HFFc6 (cell line): ENCODE measurements around the gene MBD5. TPM values are rescaled to one million over a fixed set of nuclear protein-coding genes. Genes with fewer than 3 reads are reported as not detected.
A peak's percentile ranks its signal among the peaks of the same experiment; 100 is the strongest.

Source experiments
- DNase-seq: peaks from one replicate; pipeline ENCODE4 v3.0.0-alpha.2; 2018
- H3K27ac Mint-ChIP-seq: 2 replicates; pipeline ENCODE4 v1.8.0; 2020; ENCODE audit warnings: mild to moderate bottlenecking, mixed read lengths
- H3K27me3 Mint-ChIP-seq: 2 replicates; pipeline ENCODE4 v1.8.0; 2021; ENCODE audit warnings: mild to moderate bottlenecking, moderate library complexity, mixed read lengths; ENCODE audit not compliant: insufficient read depth
- H3K36me3 Mint-ChIP-seq: 2 replicates; pipeline ENCODE4 v1.8.0; 2021; ENCODE audit warnings: low read depth, mixed read lengths
- H3K4me1 Mint-ChIP-seq: 2 replicates; pipeline ENCODE4 v1.8.0; 2020; ENCODE audit warnings: low read depth, mixed read lengths
- H3K4me3 Mint-ChIP-seq: 2 replicates; pipeline ENCODE4 v1.8.0; 2020; ENCODE audit warnings: mild to moderate bottlenecking, moderate library complexity, mixed read lengths
- H3K9me3 Mint-ChIP-seq: 2 replicates; pipeline ENCODE4 v1.8.0; 2020; ENCODE audit warnings: mild to moderate bottlenecking, mixed read lengths
- total RNA-seq, 6 experiments: library from RNA; stranded (reverse); fragmentation: NEBNext Ultra II Directional; extraction: Animal tissue kit (Norgen Biotek cat#: 25700); gene quantifications; 2 replicates in 1 of 6; 3 replicates in 5 of 6; pipeline ENCODE4 v1.2.3, GENCODE V29; 2021
- TF ChIP-seq, protein P1 (sequence below): fragments of 200-600 bp; sonication (generic); IDR thresholded peaks from 2 replicates; pipeline ENCODE4 v1.5.0; 2021; ENCODE audit warnings: antibody characterized with exemption, mild to moderate bottlenecking

Gene MBD5
- total RNA-seq, 6 experiments from 2014 or later, result 29.1 to 41.0 (median 35.0) TPM

DNA sequence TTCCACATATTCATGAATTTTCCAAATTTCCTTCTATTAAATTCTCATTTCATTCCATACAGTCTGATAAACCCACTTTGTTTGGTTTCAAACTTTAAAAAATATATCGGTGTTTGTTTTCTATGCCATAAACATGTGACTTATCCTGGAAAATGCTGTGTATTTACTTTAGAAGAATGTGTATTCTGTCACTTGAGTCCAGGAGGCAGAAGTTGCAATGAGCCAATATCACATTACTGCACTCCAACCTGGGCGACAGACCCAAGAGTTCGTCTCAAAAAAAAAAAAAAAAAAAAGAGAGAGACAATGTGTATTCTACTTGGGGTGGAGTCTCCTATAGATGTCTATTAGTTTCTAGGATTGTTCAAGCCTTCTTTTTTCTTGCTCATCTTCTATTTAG is 31.8 kb downstream of the MBD5 start:
- H3K4me3 Mint-ChIP-seq, result no peak overlapping the region
- DNase-seq, result no peak
- peaks cover 4% of the 10 kb centered on the region; the same call in 1 of the 2 replicates for H3K9me3 Mint-ChIP-seq
- no peak overlapping the region for H3K27ac Mint-ChIP-seq
- no peaks in the 10 kb centered on the region for H3K27me3 Mint-ChIP-seq
- TF ChIP-seq, protein P1, sequence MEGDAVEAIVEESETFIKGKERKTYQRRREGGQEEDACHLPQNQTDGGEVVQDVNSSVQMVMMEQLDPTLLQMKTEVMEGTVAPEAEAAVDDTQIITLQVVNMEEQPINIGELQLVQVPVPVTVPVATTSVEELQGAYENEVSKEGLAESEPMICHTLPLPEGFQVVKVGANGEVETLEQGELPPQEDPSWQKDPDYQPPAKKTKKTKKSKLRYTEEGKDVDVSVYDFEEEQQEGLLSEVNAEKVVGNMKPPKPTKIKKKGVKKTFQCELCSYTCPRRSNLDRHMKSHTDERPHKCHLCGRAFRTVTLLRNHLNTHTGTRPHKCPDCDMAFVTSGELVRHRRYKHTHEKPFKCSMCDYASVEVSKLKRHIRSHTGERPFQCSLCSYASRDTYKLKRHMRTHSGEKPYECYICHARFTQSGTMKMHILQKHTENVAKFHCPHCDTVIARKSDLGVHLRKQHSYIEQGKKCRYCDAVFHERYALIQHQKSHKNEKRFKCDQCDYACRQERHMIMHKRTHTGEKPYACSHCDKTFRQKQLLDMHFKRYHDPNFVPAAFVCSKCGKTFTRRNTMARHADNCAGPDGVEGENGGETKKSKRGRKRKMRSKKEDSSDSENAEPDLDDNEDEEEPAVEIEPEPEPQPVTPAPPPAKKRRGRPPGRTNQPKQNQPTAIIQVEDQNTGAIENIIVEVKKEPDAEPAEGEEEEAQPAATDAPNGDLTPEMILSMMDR, result no peak
- H3K4me1 Mint-ChIP-seq, result peaks cover 24% of the 10 kb centered on the region
- H3K36me3 Mint-ChIP-seq, result peaks cover 6% of the 10 kb centered on the region; the same call in 1 of the 2 replicates

DNA sequence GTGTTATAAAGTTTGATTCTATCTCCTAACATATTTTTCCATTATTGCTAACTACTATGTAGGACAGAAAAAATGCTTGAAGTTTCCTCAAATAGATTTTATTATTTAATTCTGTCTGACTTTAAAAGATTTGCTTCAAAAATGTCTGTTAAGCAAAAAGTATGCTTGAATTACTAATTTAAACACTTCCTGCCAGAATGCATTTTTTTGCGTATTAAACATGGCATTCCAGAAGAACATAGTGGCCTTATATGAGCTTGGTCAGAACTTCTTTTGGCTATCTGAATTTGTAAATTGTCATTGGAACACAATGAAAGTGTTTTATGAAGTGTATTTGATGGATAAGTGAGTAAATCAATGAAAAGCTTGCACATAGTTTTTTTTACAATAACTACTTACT is 37.8 kb downstream of the MBD5 start:
- TF ChIP-seq, protein P1, result no peak
- no peaks in the 10 kb centered on the region; the same call in 1 of the 2 replicates for H3K36me3 Mint-ChIP-seq
- no peaks in the 10 kb centered on the region for H3K27me3 Mint-ChIP-seq
- peak; percentile 39 for DNase-seq
- H3K9me3 Mint-ChIP-seq, result no peaks in the 10 kb centered on the region
- H3K27ac Mint-ChIP-seq, result no peak overlapping the region
- H3K4me1 Mint-ChIP-seq, result peaks cover 29% of the 10 kb centered on the region
- 0 out of 2 replicates have a peak overlapping the region, but pooled peaks have one; percentile 16 for H3K4me3 Mint-ChIP-seq

DNA sequence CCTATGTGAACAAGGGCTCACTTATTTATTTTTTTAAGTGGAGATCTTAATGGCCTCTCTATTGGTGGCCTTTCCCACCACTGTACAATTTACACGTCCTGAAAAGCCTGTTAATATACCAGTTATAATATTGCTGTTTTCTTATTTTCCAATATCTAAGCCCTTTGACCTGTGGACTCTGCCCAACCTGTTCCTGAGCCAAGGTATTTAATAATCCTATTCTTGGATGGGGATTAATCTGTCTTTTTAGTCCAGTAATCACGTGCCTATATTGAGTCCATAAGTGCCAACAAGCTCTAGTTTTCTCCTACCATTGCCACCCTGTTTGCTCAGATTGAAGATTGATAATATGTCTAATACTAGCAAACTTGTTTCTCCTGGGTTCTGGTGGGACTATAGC is 42.7 kb downstream of the MBD5 start:
- TF ChIP-seq, protein P1, result no peak
- Mint-ChIP-seq H3K4me1 (peaks cover 4% of the 10 kb centered on the region), H3K27me3 (no peaks in the 10 kb centered on the region; the same call in 1 of the 2 replicates), H3K4me3 (no peak overlapping the region), H3K36me3 (peaks cover 7% of the 10 kb centered on the region; the same call in 1 of the 2 replicates), H3K9me3 (no peaks in the 10 kb centered on the region), H3K27ac (no peak overlapping the region)
- no peak for DNase-seq

DNA sequence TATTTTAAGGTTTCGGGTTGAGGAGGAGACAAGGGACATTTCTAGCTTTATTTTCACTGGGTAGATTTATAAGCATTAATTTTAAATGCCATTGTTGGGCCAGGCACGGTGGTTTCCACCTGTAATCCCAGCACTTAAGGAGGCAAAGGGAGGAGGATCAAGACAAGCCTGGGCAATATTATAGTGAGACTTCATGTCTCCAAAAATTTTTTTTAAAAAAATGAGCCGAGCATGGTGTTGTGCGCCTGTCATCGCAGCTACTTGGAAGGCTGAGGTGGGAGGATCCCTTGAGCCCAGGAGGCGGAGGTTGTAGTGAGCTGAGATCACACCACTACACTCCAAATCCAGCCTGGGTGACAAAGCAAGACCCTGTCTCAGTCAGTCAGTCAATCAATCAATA is 45.0 kb downstream of the MBD5 start:
- Mint-ChIP-seq H3K9me3 (no peaks in the 10 kb centered on the region), H3K4me3 (no peak overlapping the region), H3K36me3 (peaks cover 7% of the 10 kb centered on the region; the same call in 1 of the 2 replicates), H3K27ac (no peak overlapping the region), H3K27me3 (no peaks in the 10 kb centered on the region; the same call in 1 of the 2 replicates), H3K4me1 (no peaks in the 10 kb centered on the region)
- TF ChIP-seq, protein P1, result no peak
- DNase-seq, result no peak

DNA sequence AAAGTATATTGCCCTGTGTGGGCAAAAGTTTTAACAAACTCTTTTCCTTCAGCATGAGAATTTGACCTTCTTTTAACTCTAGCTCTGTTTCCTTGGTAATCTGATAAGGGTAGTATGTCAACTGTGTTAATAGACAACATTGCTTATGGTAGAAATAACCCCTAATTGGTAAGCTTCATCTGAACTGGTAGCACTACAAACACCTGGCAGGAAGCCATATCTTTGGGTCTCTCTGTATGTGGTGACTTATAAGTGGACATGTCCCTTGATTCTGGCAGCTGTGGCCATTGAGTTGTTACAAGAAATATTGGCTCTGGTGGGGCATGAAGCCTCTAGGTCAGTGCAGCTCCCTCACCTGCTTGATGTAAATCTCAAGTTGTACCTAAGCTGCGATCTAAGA is 46.9 kb downstream of the MBD5 start:
- DNase-seq, result no peak
- TF ChIP-seq, protein P1, result no peak
- H3K9me3 Mint-ChIP-seq, result no peaks in the 10 kb centered on the region
- no peak overlapping the region for H3K27ac Mint-ChIP-seq
- H3K36me3 Mint-ChIP-seq, result peaks cover 7% of the 10 kb centered on the region; the same call in 1 of the 2 replicates
- H3K4me3 Mint-ChIP-seq, result no peak overlapping the region
- no peaks in the 10 kb centered on the region; the same call in 1 of the 2 replicates for H3K27me3 Mint-ChIP-seq
- no peaks in the 10 kb centered on the region for H3K4me1 Mint-ChIP-seq
